ENCODE data around the gene F2R. TPM values are rescaled to one million over a fixed set of nuclear protein-coding genes. Genes with fewer than 3 reads are reported as not detected.

Gene F2R
- total and polyA plus RNA-seq, 9 of the 15 experiments (the other 6 are each of a cell fraction or from before 2014, with no cell fraction given), result 4.0 to 34.7 (median 15.1) TPM

DNA sequence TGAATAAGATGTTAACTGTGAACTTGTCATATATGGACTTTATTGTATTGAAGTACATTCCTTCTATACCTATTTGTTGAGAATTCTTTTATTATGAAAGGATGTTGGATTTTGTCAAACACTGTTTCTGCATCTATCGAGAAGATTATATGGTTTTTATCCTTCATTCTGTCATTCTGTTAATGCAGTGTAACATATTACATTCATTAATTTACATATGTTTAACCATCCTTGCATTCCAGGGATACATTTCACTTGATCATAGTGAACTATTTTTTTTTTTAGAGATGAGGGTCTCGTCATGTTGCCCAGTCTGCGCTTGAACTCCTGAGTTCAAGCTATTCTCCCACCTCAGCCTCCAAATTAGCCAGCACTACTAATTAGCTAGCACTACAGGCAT lies 48.4 kb downstream of the F2R start (continued):
- TF ChIP-seq PATZ1 (CRISPR knock-in tag; IDR thresholded peaks at IDR 0.05; ENCODE audit: borderline replicate concordance), result no peak
- TF ChIP-seq FOXJ2 (tag; IDR thresholded peaks at IDR 0.05), result no peak
- no peak for TF ChIP-seq ZNF778 (CRISPR knock-in tag; IDR thresholded peaks at IDR 0.05)
- TF ChIP-seq ZNF324 (CRISPR knock-in tag; IDR thresholded peaks at IDR 0.05), result peak; percentile 92
- no peak for TF ChIP-seq ZNF146 (CRISPR knock-in tag; IDR thresholded peaks at IDR 0.05; ENCODE audit: unreplicated experiment)

GRCh38 chr5:76765249-76765648 lies 49.3 kb downstream of the F2R start:
- WGBS (ENCODE audit: insufficient coverage, low coverage, missing lambda C conversion rate), result 10% methylated on average over 3 of the region's 3 CpGs
- no peak for TF ChIP-seq ZNF318 (IDR thresholded peaks at IDR 0.05; ENCODE audit: borderline replicate concordance in 1 of 2, low read depth in 1 of 2)
- Histone ChIP-seq H3K9ac (ENCODE audit: insufficient read depth in 1 of 2, low read depth in 2 of 2, low read length in 2 of 2) (no peak overlapping the region), H3K36me3 (ENCODE audit: control insufficient read depth, insufficient read depth, low read length) (no peaks in the 10 kb centered on the region), H3K9me1 (ENCODE audit: control insufficient read depth, insufficient read depth, low read length) (no peaks in the 10 kb centered on the region), H3K9me3 (replicated peaks; ENCODE audit: control insufficient read depth, insufficient read depth, low read depth, low read length) (peaks cover 3% of the 10 kb centered on the region; the same call in 1 of the 2 replicates), H3K4me2 (ENCODE audit: insufficient read depth, low read length) (no peak overlapping the region), H3K4me1 (replicated peaks in 1 of 2; ENCODE audit: control insufficient read depth in 2 of 2, insufficient read depth in 2 of 2, low read length in 2 of 2) (peaks cover under 1 to 20% of the 10 kb centered on the region in 2 experiments; a peak in 2 of 5 replicates), H3K4me3 (no peak overlapping the region), H3K79me2 (ENCODE audit: control insufficient read depth, insufficient read depth, low read length) (no peaks in the 10 kb centered on the region), H2AFZ (ENCODE audit: low read depth, low read length) (no peak overlapping the region), H3K27ac (ENCODE audit: extremely low read depth, low read depth, low read length) (no peak overlapping the region), H3K27me3 (ENCODE audit: control insufficient read depth in 2 of 2, insufficient read depth in 2 of 2, low read length in 2 of 2) (no peaks in the 10 kb centered on the region), H4K20me1 (replicated peaks; ENCODE audit: control insufficient read depth, insufficient read depth, low read length) (no peaks in the 10 kb centered on the region)
- CTCF ChIA-PET (ENCODE audit: low intra/inter-chr PET ratio), result no interaction called here
- DNase-seq (ENCODE audit: extremely low read depth in 1 of 4, low spot score in 3 of 4) (no peak), FAIRE-seq (no peak), ATAC-seq (no peak)
- BruUV-seq (replicated peaks), result no TSS peak
- in situ Hi-C loops (cut with MboI) (no loop called here), intact Hi-C loops (cut with micrococcal nuclease) (no loop called here)
- POLR2A ChIA-PET, result no interaction called here
